HEK293 (cell line): ENCODE measurements around the gene ZDHHC14.

Source experiments
- CTCF ChIA-PET: fragments of 350-600 bp; formaldehyde crosslinking; extraction: SDS; loops from one replicate; lab custom pipeline; 2021; ENCODE audit warnings: antibody characterized with exemption; lab: Yijun Ruan, JAX
- POLR2A ChIA-PET: fragments of 300-600 bp; formaldehyde crosslinking; extraction: SDS; loops from one replicate; lab custom pipeline; 2020; ENCODE audit warnings: antibody characterized with exemption, inconsistent platforms; lab: Yijun Ruan, JAX
- H3K27ac ChIP-seq: fragments of 200-500 bp; sonication (Bioruptor generic); 2 replicates; pipeline ENCODE4 v1.5.1; 2014; ENCODE audit warnings: low read depth, low read length, control low read depth, inconsistent platforms; ENCODE audit errors: extremely low read depth
- H3K36me3 ChIP-seq, 2 experiments: fragments of 200-500 bp in 1 of 2; sonication (Bioruptor generic) in 1 of 2; 1 replicate in 1 of 2; 2 replicates in 1 of 2; pipeline ENCODE4 v1.5.1; 2014 to 2017; ENCODE audit warnings: inconsistent platforms in 2 of 2, low read length in 2 of 2; ENCODE audit not compliant: control insufficient read depth in 2 of 2, insufficient read depth in 1 of 2
- H3K4me1 ChIP-seq: fragments of 200-500 bp; sonication (Bioruptor generic); 2 replicates; pipeline ENCODE4 v1.5.1; 2014; ENCODE audit warnings: mild to moderate bottlenecking, low read length, inconsistent platforms; ENCODE audit not compliant: control insufficient read depth, insufficient read depth
- H3K4me3 ChIP-seq: 2 replicates; pipeline ENCODE4 v1.5.1; 2011; ENCODE audit warnings: low read depth, mild to moderate bottlenecking, control low read depth, low read length, moderate library complexity
- H3K9me3 ChIP-seq: fragments of 200-500 bp; sonication (Bioruptor generic); 2 replicates; pipeline ENCODE4 v1.5.1; 2014; ENCODE audit warnings: low read depth, low read length, inconsistent platforms; ENCODE audit not compliant: control insufficient read depth, insufficient read depth
- AEBP2 ChIP-seq: fragments of 450-650 bp; formaldehyde crosslinking; IDR thresholded peaks from 2 replicates; pipeline ENCODE4 v1.5.1; 2016; ENCODE audit warnings: missing biosample characterization, missing genetic modification characterization, borderline replicate concordance
- FEZF1 ChIP-seq: fragments of 450-650 bp; formaldehyde crosslinking; IDR thresholded peaks from 2 replicates; pipeline ENCODE4 v1.5.1; 2016; ENCODE audit warnings: missing biosample characterization, missing genetic modification characterization
- PATZ1 ChIP-seq: fragments of 450-650 bp; formaldehyde crosslinking; IDR thresholded peaks from 2 replicates; pipeline ENCODE4 v1.5.1; 2016; ENCODE audit warnings: missing biosample characterization, missing genetic modification characterization
- ZBTB10 ChIP-seq: fragments of 450-650 bp; formaldehyde crosslinking; IDR thresholded peaks from 2 replicates; pipeline ENCODE4 v1.5.1; 2016; ENCODE audit warnings: missing biosample characterization, missing genetic modification characterization
- ZNF132 ChIP-seq: fragments of 450-650 bp; formaldehyde crosslinking; IDR thresholded peaks from 2 replicates; pipeline ENCODE4 v1.5.1; 2017; ENCODE audit warnings: missing biosample characterization, missing genetic modification characterization, borderline replicate concordance
- ZNF133 ChIP-seq: fragments of 450-650 bp; formaldehyde crosslinking; IDR thresholded peaks from 2 replicates; pipeline ENCODE4 v1.5.1; 2016; ENCODE audit warnings: missing biosample characterization, missing genetic modification characterization
- ZNF138 ChIP-seq: fragments of 450-650 bp; formaldehyde crosslinking; IDR thresholded peaks from 2 replicates; pipeline ENCODE4 v1.5.1; 2016; ENCODE audit warnings: missing biosample characterization, missing genetic modification characterization, borderline replicate concordance
- ZNF174 ChIP-seq: fragments of 450-650 bp; formaldehyde crosslinking; IDR thresholded peaks from 2 replicates; pipeline ENCODE4 v1.5.0; 2017; ENCODE audit warnings: missing biosample characterization, mild to moderate bottlenecking, missing genetic modification characterization
- ZNF175 ChIP-seq: fragments of 450-650 bp; formaldehyde crosslinking; IDR thresholded peaks from 2 replicates; pipeline ENCODE4 v1.5.1; 2016; ENCODE audit warnings: missing biosample characterization, missing genetic modification characterization
- ZNF239 ChIP-seq: fragments of 450-650 bp; formaldehyde crosslinking; IDR thresholded peaks from 2 replicates; pipeline ENCODE4 v1.5.1; 2016; ENCODE audit warnings: missing biosample characterization, missing genetic modification characterization
- ZNF274 ChIP-seq, 2 experiments: fragments of 200-500 bp in 1 of 2; fragments of 450-650 bp in 1 of 2; sonication (Bioruptor generic) in 1 of 2; formaldehyde crosslinking in 1 of 2; IDR thresholded peaks; 2 replicates each; pipeline versions ENCODE4 v1.5.1 to v1.6.1; 2014 to 2016; ENCODE audit warnings: borderline replicate concordance in 1 of 2, inconsistent platforms in 1 of 2, low read length in 1 of 2, missing biosample characterization in 1 of 2, missing genetic modification characterization in 1 of 2
- ZNF341 ChIP-seq: fragments of 450-650 bp; formaldehyde crosslinking; IDR thresholded peaks from 2 replicates; pipeline ENCODE4; 2016; ENCODE audit warnings: low read depth, missing biosample characterization, missing genetic modification characterization
- ZNF521 ChIP-seq: fragments of 450-650 bp; formaldehyde crosslinking; IDR thresholded peaks from 2 replicates; pipeline ENCODE4 v1.5.1; 2017; ENCODE audit warnings: missing biosample characterization, mild to moderate bottlenecking, missing genetic modification characterization
- ZNF639 ChIP-seq: fragments of 450-650 bp; formaldehyde crosslinking; IDR thresholded peaks from 2 replicates; pipeline ENCODE4 v1.5.1; 2016; ENCODE audit warnings: missing biosample characterization, missing genetic modification characterization
- ZNF76 ChIP-seq: fragments of 450-650 bp; formaldehyde crosslinking; IDR thresholded peaks from 2 replicates; pipeline ENCODE4; 2016; ENCODE audit warnings: low read depth, missing biosample characterization, missing genetic modification characterization, borderline replicate concordance
- ZNF768 ChIP-seq: fragments of 450-650 bp; formaldehyde crosslinking; IDR thresholded peaks from 2 replicates; pipeline ENCODE4 v1.5.1; 2018; ENCODE audit warnings: missing biosample characterization, mild to moderate bottlenecking, missing genetic modification characterization
- TF ChIP-seq, protein P1 (sequence below): fragments of 450-650 bp; formaldehyde crosslinking; IDR thresholded peaks from 2 replicates; pipeline ENCODE4 v1.5.1; 2017; ENCODE audit warnings: missing biosample characterization, mild to moderate bottlenecking, missing genetic modification characterization, moderate library complexity
- TF ChIP-seq, protein P2 (sequence below): IDR thresholded peaks from 2 replicates; pipeline ENCODE4 v1.6.1; 2011; ENCODE audit warnings: mild to moderate bottlenecking, low read depth, low read length, borderline replicate concordance
- TF ChIP-seq, protein P3 (sequence below): fragments of 450-650 bp; formaldehyde crosslinking; IDR thresholded peaks from 2 replicates; pipeline ENCODE4 v1.5.1; 2016; ENCODE audit warnings: missing biosample characterization, missing genetic modification characterization

Gene ZDHHC14

GRCh38 chr6:157433678-157434081 lies 52.7 kb downstream of the ZDHHC14 start:
- Histone ChIP-seq H3K36me3 (no peaks in the 10 kb centered on the region), H3K4me1 (peaks cover 10% of the 10 kb centered on the region; the same call in 1 of the 2 replicates), H3K4me3 (no peak overlapping the region), H3K27ac (no peak overlapping the region), H3K9me3 (no peaks in the 10 kb centered on the region)
- CTCF ChIA-PET = interaction anchor here (1.0 to 2.0 kb wide), 2 partner anchors 119 to 233 kb away, joined by 4 to 6 read pairs; no protein-coding TSS in a partner anchor
- POLR2A ChIA-PET = no interaction called here
- TF ChIP-seq ZNF175 (tag by site-specific recombination) = no peak
- TF ChIP-seq, protein P1, sequence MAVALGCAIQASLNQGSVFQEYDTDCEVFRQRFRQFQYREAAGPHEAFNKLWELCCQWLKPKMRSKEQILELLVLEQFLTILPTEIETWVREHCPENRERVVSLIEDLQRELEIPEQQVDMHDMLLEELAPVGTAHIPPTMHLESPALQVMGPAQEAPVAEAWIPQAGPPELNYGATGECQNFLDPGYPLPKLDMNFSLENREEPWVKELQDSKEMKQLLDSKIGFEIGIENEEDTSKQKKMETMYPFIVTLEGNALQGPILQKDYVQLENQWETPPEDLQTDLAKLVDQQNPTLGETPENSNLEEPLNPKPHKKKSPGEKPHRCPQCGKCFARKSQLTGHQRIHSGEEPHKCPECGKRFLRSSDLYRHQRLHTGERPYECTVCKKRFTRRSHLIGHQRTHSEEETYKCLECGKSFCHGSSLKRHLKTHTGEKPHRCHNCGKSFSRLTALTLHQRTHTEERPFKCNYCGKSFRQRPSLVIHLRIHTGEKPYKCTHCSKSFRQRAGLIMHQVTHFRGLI (tag by site-specific recombination) = no peak
- no peak for TF ChIP-seq ZNF239
- no peak for TF ChIP-seq ZNF768
- no peak for TF ChIP-seq ZNF76 (tag by site-specific recombination)
- TF ChIP-seq ZNF132 = no peak
- no peak for TF ChIP-seq FEZF1 (tag by site-specific recombination)
- TF ChIP-seq, protein P2, sequence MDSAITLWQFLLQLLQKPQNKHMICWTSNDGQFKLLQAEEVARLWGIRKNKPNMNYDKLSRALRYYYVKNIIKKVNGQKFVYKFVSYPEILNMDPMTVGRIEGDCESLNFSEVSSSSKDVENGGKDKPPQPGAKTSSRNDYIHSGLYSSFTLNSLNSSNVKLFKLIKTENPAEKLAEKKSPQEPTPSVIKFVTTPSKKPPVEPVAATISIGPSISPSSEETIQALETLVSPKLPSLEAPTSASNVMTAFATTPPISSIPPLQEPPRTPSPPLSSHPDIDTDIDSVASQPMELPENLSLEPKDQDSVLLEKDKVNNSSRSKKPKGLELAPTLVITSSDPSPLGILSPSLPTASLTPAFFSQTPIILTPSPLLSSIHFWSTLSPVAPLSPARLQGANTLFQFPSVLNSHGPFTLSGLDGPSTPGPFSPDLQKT = no peak
- TF ChIP-seq ZNF138 (tag by site-specific recombination) = no peak
- TF ChIP-seq, protein P3, sequence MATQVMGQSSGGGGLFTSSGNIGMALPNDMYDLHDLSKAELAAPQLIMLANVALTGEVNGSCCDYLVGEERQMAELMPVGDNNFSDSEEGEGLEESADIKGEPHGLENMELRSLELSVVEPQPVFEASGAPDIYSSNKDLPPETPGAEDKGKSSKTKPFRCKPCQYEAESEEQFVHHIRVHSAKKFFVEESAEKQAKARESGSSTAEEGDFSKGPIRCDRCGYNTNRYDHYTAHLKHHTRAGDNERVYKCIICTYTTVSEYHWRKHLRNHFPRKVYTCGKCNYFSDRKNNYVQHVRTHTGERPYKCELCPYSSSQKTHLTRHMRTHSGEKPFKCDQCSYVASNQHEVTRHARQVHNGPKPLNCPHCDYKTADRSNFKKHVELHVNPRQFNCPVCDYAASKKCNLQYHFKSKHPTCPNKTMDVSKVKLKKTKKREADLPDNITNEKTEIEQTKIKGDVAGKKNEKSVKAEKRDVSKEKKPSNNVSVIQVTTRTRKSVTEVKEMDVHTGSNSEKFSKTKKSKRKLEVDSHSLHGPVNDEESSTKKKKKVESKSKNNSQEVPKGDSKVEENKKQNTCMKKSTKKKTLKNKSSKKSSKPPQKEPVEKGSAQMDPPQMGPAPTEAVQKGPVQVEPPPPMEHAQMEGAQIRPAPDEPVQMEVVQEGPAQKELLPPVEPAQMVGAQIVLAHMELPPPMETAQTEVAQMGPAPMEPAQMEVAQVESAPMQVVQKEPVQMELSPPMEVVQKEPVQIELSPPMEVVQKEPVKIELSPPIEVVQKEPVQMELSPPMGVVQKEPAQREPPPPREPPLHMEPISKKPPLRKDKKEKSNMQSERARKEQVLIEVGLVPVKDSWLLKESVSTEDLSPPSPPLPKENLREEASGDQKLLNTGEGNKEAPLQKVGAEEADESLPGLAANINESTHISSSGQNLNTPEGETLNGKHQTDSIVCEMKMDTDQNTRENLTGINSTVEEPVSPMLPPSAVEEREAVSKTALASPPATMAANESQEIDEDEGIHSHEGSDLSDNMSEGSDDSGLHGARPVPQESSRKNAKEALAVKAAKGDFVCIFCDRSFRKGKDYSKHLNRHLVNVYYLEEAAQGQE = no peak
- TF ChIP-seq PATZ1 (tag by site-specific recombination) = no peak
- no peak for TF ChIP-seq ZNF521
- no peak for TF ChIP-seq ZNF133 (tag by site-specific recombination)
- no peak for TF ChIP-seq AEBP2
- no peak for TF ChIP-seq ZNF274 (IDR thresholded peaks at IDR 0.05; ENCODE audit: low read length)
- TF ChIP-seq ZNF274 (tag by site-specific recombination; IDR thresholded peaks at IDR 0.05; ENCODE audit: borderline replicate concordance) = no peak
- no peak for TF ChIP-seq ZNF639 (tag by site-specific recombination)
- TF ChIP-seq ZNF174 (tag by site-specific recombination) = no peak
- no peak for TF ChIP-seq ZBTB10 (tag by site-specific recombination)
- TF ChIP-seq ZNF341 (tag by site-specific recombination) = no peak
- TF ChIP-seq, all 188 proteins: peak for 0
